IPS-15b (cell line): Measurements from ENCODE around the gene NKAIN4.

ENCODE experiments used
- H3K27me3 ChIP-seq: one replicate; pipeline ENCODE4 v1.6.1; 2013; ENCODE audit warnings: low read length; ENCODE audit not compliant: control insufficient read depth, insufficient read depth
- H3K36me3 ChIP-seq: one replicate; pipeline ENCODE4 v1.6.1; 2013; ENCODE audit warnings: low read length; ENCODE audit not compliant: control insufficient read depth, insufficient read depth
- H3K4me1 ChIP-seq: one replicate; pipeline ENCODE4 v1.6.1; 2013; ENCODE audit warnings: mild to moderate bottlenecking, low read length; ENCODE audit not compliant: control insufficient read depth, insufficient read depth
- H3K4me3 ChIP-seq: one replicate; pipeline ENCODE4 v1.5.1; 2013; ENCODE audit warnings: low read depth, low read length
- H3K9ac ChIP-seq: one replicate; pipeline ENCODE4 v1.6.1; 2013; ENCODE audit warnings: low read depth, mild to moderate bottlenecking, low read length
- H3K9me3 ChIP-seq: one replicate; pipeline ENCODE4 v1.6.1; 2013; ENCODE audit warnings: mild to moderate bottlenecking, low read length; ENCODE audit not compliant: control insufficient read depth, insufficient read depth

The NKAIN4 gene

GRCh38 chr20:63286781-63287696 lies 32.8 kb upstream of the NKAIN4 start:
- Histone ChIP-seq H3K9me3 (no peaks in the 10 kb centered on the region), H3K9ac (no peak overlapping the region), H3K4me1 (no peaks in the 10 kb centered on the region), H3K4me3 (no peak overlapping the region), H3K27me3 (no peaks in the 10 kb centered on the region), H3K36me3 (peaks cover 70% of the 10 kb centered on the region)

DNA sequence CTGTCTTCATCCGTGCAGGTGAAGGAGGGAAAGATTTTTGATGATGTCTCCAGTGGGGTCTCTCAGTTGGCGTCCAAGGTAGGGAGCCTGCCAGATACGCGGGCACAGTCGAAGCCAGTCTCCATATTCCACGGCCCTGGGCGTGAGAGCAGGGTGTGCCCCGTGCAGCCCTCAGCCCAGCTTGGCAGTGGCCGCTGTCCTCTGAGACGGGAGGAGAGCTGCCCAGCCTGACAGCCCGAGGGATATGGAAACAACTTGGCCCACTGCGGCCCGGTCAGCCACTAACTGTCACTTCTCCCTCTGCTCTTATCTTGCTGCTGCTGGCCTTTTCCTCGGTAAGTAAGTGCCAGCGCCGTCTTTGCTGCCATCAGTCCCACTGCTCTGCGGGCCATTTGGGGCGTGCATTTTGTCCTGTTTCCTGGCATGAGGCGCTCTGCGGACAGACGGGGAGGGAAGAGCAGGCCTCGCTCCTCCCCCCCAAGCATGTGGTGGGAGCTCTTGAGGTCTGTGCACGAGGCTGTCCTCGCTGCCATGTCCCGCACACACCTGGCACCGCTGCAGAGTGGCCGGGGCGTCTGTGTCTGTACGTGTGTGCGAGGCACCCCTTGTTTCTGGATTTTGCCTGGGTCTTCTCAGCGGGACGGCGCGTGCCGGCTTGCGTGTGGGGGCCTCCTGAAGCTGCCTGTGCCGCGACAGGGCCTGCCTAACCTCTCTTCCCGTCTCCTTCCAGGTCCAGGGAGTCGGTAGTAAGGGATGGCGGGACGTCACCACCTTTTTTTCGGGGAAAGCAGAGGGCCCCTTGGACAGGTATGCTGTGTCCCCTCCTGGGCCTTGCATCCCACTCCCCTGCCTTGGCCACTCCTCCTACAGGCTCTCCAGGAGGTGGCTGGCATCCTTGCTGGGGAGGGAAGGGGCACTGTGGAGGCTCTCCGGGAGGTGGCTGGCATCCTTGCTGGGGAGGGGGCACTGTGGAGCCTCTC lies 31.7 kb upstream of the NKAIN4 start:
- Histone ChIP-seq H3K27me3 (no peaks in the 10 kb centered on the region), H3K36me3 (peaks cover 80% of the 10 kb centered on the region), H3K4me3 (no peak overlapping the region), H3K4me1 (no peaks in the 10 kb centered on the region), H3K9me3 (no peaks in the 10 kb centered on the region), H3K9ac (no peak overlapping the region)

DNA sequence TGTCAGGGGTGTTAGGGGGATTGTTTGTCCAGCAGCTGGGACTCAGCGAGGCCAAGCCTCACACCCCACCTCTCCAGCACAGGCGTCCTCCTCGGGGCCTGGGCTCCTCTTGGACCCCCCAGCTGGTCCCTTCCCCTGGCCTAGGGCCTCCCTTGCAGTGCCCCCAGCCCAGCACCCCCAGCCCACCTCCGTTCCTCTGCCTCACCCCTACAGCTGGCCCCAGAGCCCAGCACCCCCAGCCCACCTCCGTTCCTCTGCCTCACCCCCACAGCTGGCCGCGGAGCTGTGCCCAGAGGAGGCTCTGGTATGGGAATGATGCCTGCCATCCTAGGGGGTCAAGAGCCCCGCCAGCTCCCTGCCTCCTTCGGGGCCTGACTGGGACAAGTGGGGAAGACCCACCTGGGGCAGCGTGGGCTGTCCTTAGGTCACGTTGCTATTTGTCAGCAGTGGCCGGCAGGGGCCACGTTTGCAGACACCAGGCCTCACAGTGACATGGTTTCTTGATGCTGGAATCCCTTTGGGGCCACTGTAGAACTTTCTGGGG lies 30.8 kb upstream of the NKAIN4 start:
- Histone ChIP-seq H3K27me3 (no peaks in the 10 kb centered on the region), H3K4me1 (no peaks in the 10 kb centered on the region), H3K9ac (no peak overlapping the region), H3K36me3 (peaks cover 82% of the 10 kb centered on the region), H3K4me3 (no peak overlapping the region), H3K9me3 (no peaks in the 10 kb centered on the region)

DNA sequence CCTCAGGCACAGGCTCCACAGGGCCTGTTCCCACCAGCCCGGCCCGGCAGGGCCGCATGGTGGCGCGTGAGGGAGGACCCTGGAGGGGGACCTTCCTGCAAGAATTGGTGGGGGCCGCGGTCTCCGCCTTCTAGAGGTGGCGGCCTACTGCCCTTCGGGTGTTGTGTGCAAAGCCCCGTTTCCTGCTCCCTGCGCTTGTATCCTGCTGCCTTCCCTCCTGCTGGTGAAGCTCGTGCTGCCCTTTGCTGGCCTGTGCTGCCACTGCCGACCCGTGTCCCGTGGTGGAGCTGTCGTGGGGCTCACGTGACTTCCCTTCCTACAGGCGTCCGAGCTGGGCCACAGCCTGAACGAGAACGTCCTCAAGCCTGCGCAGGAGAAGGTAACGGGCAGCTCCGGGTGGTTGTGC lies 30.3 kb upstream of the NKAIN4 start:
- H3K9ac ChIP-seq: no peak overlapping the region

GRCh38 chr20:63284083-63284440 lies 29.8 kb upstream of the NKAIN4 start:
- Histone ChIP-seq H3K4me3 (no peak overlapping the region), H3K27me3 (no peaks in the 10 kb centered on the region), H3K4me1 (no peaks in the 10 kb centered on the region), H3K36me3 (peaks cover 82% of the 10 kb centered on the region), H3K9me3 (no peaks in the 10 kb centered on the region), H3K9ac (no peak overlapping the region)

More for the DNA sequence above, 30.3 kb upstream of the NKAIN4 start:
- Histone ChIP-seq H3K36me3 (peaks cover 85% of the 10 kb centered on the region), H3K4me3 (no peak overlapping the region), H3K9me3 (no peaks in the 10 kb centered on the region), H3K27me3 (no peaks in the 10 kb centered on the region), H3K4me1 (no peaks in the 10 kb centered on the region)

DNA sequence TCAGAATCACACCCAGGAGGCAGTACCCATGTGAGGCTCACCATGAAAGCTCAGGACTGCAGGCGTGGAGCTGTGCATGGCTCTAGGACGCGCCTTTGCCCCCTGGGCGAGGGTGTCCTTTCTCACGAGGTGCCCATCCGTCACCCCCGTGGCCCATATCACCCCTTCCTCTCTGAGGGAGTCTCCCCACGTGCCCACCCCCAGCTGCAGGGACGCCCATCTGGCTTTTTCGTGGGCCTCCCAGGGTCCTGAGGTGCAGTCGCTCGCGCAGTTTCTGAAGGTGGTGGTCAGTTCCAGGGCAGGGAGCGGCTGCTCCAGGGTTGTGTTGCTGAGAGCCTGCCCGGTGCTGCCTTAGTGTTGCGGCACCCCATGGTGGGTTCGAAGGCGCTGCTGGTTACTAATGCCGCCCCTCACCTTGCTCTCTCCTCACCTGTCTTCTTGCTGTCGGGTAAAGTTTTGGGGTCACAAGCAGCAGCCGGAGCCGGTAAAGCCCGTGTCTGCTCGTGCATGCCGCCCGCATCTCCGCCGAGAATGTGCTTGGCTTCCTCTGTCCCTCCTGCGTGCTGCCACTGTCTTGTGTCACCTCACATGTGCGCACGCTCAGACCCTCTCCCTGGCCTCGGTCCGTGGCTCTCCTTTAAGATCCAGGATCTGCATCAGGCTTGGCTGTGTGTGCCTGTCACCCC lies 29.3 kb upstream of the NKAIN4 start:
- H3K4me1 ChIP-seq: no peaks in the 10 kb centered on the region
- H3K9me3 ChIP-seq: no peaks in the 10 kb centered on the region
- no peak overlapping the region for H3K9ac ChIP-seq
- no peak overlapping the region for H3K4me3 ChIP-seq
- H3K36me3 ChIP-seq: peaks cover 81% of the 10 kb centered on the region
- no peaks in the 10 kb centered on the region for H3K27me3 ChIP-seq

DNA sequence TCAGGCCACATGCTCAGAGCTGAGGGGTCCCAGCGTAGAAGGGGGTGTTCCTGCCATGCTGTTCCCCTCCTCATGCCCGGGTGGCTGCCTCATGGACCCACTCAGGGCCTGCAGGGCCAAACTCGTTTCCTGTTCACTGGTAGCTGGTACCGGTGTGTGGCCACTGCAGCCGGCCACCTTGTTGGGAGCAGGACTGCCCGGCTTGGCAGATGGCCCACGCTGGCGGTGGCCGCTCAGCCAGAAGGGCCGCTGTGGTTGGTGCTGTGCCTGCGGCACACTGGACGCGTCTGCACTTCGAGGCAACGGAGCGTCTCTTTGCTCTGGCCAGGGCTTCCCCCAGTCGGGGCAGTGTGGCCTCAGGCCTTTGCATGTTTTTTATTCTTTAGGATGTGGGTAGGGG lies 28.7 kb upstream of the NKAIN4 start:
- no peaks in the 10 kb centered on the region for H3K9me3 ChIP-seq
- H3K4me1 ChIP-seq: no peaks in the 10 kb centered on the region
- no peaks in the 10 kb centered on the region for H3K27me3 ChIP-seq
- H3K4me3 ChIP-seq: no peak overlapping the region
- no peak overlapping the region for H3K9ac ChIP-seq
- peaks cover 81% of the 10 kb centered on the region for H3K36me3 ChIP-seq

DNA sequence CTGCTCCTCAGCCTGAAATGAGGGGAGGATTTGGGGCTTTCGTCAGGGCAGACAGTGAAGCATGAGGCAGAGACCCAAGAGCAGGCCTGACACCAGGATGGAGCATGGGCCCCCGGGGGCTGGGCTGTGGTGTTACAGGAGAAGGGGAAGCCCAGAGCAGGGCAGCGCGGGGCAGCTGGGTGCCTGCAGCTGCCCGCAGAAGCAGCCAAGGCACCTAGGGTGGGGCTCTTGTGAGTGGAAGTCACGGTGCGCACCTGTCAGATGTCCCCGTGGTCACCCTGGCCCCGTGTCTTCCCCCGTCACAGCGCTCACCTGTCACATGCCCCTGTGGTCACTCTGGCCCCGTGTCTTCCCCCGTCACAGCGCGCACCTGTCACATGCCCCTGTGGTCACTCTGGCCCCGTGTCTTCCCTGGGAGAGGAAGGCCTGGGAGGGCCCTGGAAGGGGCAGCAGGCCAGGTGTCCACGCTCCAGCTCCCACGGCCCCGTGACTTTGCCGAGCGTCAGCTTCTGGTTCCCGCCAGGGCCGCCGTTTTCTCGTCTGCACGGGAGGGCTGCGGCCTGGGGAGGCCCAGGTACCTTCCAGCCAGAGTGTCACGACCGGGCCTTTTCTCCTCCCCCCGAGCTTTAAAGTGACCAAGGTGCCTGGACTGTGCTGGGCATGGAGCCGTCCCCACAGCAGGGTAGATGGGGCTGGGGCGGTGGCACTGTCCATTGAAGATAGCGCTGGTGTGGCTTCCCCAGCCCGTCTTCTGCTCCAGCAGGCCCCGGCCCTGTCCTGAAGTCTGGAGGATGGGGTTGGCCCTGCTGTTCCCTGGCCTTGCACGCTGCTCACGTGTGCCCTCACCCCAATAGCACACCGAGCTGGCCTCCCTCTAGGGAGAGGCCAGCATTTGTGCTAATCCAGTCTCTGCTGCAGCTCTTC lies 27.7 kb upstream of the NKAIN4 start:
- peaks cover 84% of the 10 kb centered on the region for H3K36me3 ChIP-seq
- H3K4me3 ChIP-seq: no peak overlapping the region
- H3K9me3 ChIP-seq: no peaks in the 10 kb centered on the region
- no peak overlapping the region for H3K9ac ChIP-seq
- no peaks in the 10 kb centered on the region for H3K4me1 ChIP-seq
- no peaks in the 10 kb centered on the region for H3K27me3 ChIP-seq

DNA sequence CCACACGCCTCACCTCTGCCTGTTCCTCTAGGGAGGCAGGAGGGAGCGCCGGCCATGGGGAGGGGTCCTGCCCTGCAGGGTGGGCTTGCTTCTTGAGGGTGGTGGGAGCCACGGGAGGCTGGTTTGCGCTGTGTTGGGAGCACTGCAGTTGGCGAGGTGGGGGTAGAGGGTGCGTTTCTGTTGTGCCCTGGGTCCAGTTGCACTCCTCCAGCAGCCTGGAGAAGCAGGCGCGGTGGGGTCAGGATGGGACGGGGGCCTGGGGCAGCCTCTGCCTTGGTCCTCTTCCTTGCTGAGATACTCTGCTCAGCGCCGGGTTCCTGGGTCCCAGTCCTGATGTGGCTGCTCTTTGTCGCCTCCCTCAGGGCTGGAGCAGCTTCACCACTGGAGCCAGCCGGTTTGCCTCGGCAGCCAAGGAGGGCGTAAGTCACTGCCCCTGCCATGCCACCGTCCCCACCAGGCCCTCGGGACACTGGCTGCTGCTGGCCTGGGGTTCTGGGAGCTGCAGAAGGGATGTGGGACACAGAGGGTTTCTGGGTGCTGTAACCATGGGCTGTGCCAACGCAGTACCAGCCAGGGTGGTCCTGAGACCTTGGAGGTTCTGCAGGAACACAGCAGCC lies 26.8 kb upstream of the NKAIN4 start:
- Histone ChIP-seq H3K9ac (no peak overlapping the region), H3K9me3 (no peaks in the 10 kb centered on the region), H3K4me1 (no peaks in the 10 kb centered on the region), H3K36me3 (peaks cover 85% of the 10 kb centered on the region), H3K27me3 (no peaks in the 10 kb centered on the region), H3K4me3 (no peak overlapping the region)

- Histone ChIP-seq H3K27me3 (no peaks in the 10 kb centered on the region), H3K4me3 (no peak overlapping the region), H3K4me1 (no peaks in the 10 kb centered on the region), H3K9ac (no peak overlapping the region), H3K36me3 (peaks cover 83% of the 10 kb centered on the region), H3K9me3 (no peaks in the 10 kb centered on the region)
These were observed 26.1 kb upstream of the NKAIN4 start for GRCh38 chr20:63280371-63280770.
